Calu3 (cell line): Measurements from ENCODE around the gene ZNF773. TPM values are rescaled to one million over a fixed set of nuclear protein-coding genes. Genes with fewer than 3 reads are reported as not detected.
"Not testable (repeated sequence)": the region's sequence is repeated elsewhere in the genome, so short reads cannot be mapped to it uniquely, and the experiment has no call there.

Experiments used
- Bru-seq: library from RNA; stranded (reverse); fragments of 400-500 nt; gene quantifications from one replicate; lab custom pipeline; 2021; lab: Mats Ljungman, UMichigan
- BruChase-seq, 2 experiments: library from RNA; stranded (reverse); fragments of 400-500 nt; gene quantifications; one replicate each; lab custom pipeline; 2021; lab: Mats Ljungman, UMichigan
- BruUV-seq: library from RNA; stranded (reverse); fragments of 400-500 nt; replicated peaks from 2 replicates; lab custom pipeline; 2021; lab: Mats Ljungman, UMichigan
- CTCF ChIA-PET: fragments of 300-600 bp; sonication (Branson Sonifier 250); formaldehyde crosslinking; loops from one replicate; lab custom pipeline; 2022; ENCODE audit warnings: antibody characterized with exemption; lab: Charles Lee
- DNase-seq: peaks from one replicate; pipeline ENCODE4 v3.0.0; 2022
- H3K27ac Mint-ChIP-seq: one replicate; pipeline ENCODE4 v1.8.0; 2022; ENCODE audit warnings: mixed read lengths; ENCODE audit not compliant: unreplicated experiment
- H3K27me3 Mint-ChIP-seq: one replicate; pipeline ENCODE4 v1.8.0; 2022; ENCODE audit warnings: mixed read lengths; ENCODE audit not compliant: unreplicated experiment
- H3K36me3 Mint-ChIP-seq: one replicate; pipeline ENCODE4 v1.8.0; 2022; ENCODE audit warnings: mild to moderate bottlenecking, moderate library complexity, mixed read lengths; ENCODE audit not compliant: insufficient read depth, unreplicated experiment
- H3K4me1 Mint-ChIP-seq: one replicate; pipeline ENCODE4 v1.8.0; 2022; ENCODE audit warnings: mild to moderate bottlenecking, low read depth, mixed read lengths; ENCODE audit not compliant: unreplicated experiment
- H3K4me3 Mint-ChIP-seq: one replicate; pipeline ENCODE4 v1.8.0; 2022; ENCODE audit warnings: mild to moderate bottlenecking, low read depth, moderate library complexity, mixed read lengths; ENCODE audit not compliant: unreplicated experiment
- H3K9me3 Mint-ChIP-seq: one replicate; pipeline ENCODE4 v1.8.0; 2022; ENCODE audit warnings: low read depth, mixed read lengths; ENCODE audit not compliant: unreplicated experiment
- CTCF ChIP-seq: fragments of 200-600 bp; IDR thresholded peaks from one replicate; pipeline ENCODE4 v1.8.0; 2022; ENCODE audit warnings: antibody characterized with exemption; ENCODE audit not compliant: unreplicated experiment
- intact Hi-C: fragments of 100-400 bp; cut with micrococcal nuclease; formaldehyde crosslinking; loops from one replicate; pipeline ENCODE4 v1.10.0; 2022; ENCODE audit not compliant: unreplicated experiment
- long read RNA-seq: library from polyadenylated mRNA; stranded (forward); transcript quantifications from one replicate; pipeline ENCODE4 v2.0.0, GENCODE V29; 2022
- total RNA-seq: library from RNA; stranded (reverse); gene quantifications from 2 replicates; pipeline ENCODE4 v1.2.3, GENCODE V29; 2022

The ZNF773 gene
- total RNA-seq (13.4 and 17.2 TPM in 2 replicates), Bru-seq, nascent RNA (percentile 72 among the genes with signal in this experiment), BruChase-seq, experiment 1, labeled RNA remaining after a 6-hour chase (percentile 67 among the genes with signal in this experiment), BruChase-seq, experiment 2, labeled RNA remaining after a 2-hour chase (percentile 68 among the genes with signal in this experiment)
- long read RNA-seq, transcript ZNF773-204 (4 exons, 2,019 nt): major isoform, 5 of 12 reads
- long read RNA-seq, partial matches to known transcripts: 1 of 12 reads
- long read RNA-seq, other reads (novel, unspliced or antisense): 3 of 12 reads

- peak; percentile 97 for DNase-seq
- CTCF ChIA-PET, intact Hi-C loops, BruUV-seq, H3K27me3 Mint-ChIP-seq: not testable (repeated sequence)
- H3K27ac Mint-ChIP-seq: peak within 1 kb of the TSS; percentile 50
- H3K4me1 Mint-ChIP-seq: peaks cover 18% of the 10 kb centered on the region
- H3K36me3 Mint-ChIP-seq: peaks cover 26% of the 10 kb centered on the region
- peaks cover 27% of the 10 kb centered on the region for H3K9me3 Mint-ChIP-seq
- peak within 1 kb of the TSS; percentile 58 for H3K4me3 Mint-ChIP-seq
These were observed at the start of gene ZNF773 for GRCh38 chr19:57499680-57500395. Gene ZNF773, plus strand, starts transcription at chr19:57499938. Its CDS starts 143 bp downstream, at chr19:57500081.

- DNase-seq: no peak
- no peaks in the 10 kb centered on the region for H3K36me3 Mint-ChIP-seq
- no peaks in the 10 kb centered on the region for H3K27me3 Mint-ChIP-seq
- intact Hi-C loops: no loop called here
- no peak overlapping the region for H3K27ac Mint-ChIP-seq
- H3K4me1 Mint-ChIP-seq: no peaks in the 10 kb centered on the region
- TF ChIP-seq CTCF: no peak
- BruUV-seq: no TSS peak
- no peak overlapping the region for H3K4me3 Mint-ChIP-seq
- H3K9me3 Mint-ChIP-seq: peaks cover 19% of the 10 kb centered on the region
- CTCF ChIA-PET: no interaction called here
These were observed 47.4 kb upstream of the ZNF773 start for GRCh38 chr19:57452307-57452706.

GRCh38 chr19:57465680-57466381 is 33.9 kb upstream of the ZNF773 start:
- intact Hi-C loops: no loop called here

GRCh38 chr19:57466489-57466888 is 33.2 kb upstream of the ZNF773 start:
- no peak for DNase-seq
- TF ChIP-seq CTCF: no peak
- H3K9me3 Mint-ChIP-seq: peaks cover 31% of the 10 kb centered on the region
- no peaks in the 10 kb centered on the region for H3K27me3 Mint-ChIP-seq
- CTCF ChIA-PET: no interaction called here
- no peak overlapping the region for H3K4me3 Mint-ChIP-seq
- no peaks in the 10 kb centered on the region for H3K36me3 Mint-ChIP-seq
- intact Hi-C loops: no loop called here
- no TSS peak for BruUV-seq
- no peaks in the 10 kb centered on the region for H3K4me1 Mint-ChIP-seq
- no peak overlapping the region for H3K27ac Mint-ChIP-seq

More at GRCh38 chr19:57465680-57466381, 33.9 kb upstream of the ZNF773 start:
- BruUV-seq: no TSS peak
- Mint-ChIP-seq H3K27me3 (no peaks in the 10 kb centered on the region), H3K36me3 (no peaks in the 10 kb centered on the region), H3K4me1 (no peaks in the 10 kb centered on the region), H3K4me3 (no peak overlapping the region), H3K27ac (no peak overlapping the region), H3K9me3 (peaks cover 27% of the 10 kb centered on the region)
- CTCF ChIA-PET: no interaction called here
- TF ChIP-seq CTCF: peak; percentile 32
- peak; percentile 17 for DNase-seq
